HFFc6 (cell line): ENCODE measurements around the gene MRPL47. TPM values are rescaled to one million over a fixed set of nuclear protein-coding genes. Genes with fewer than 3 reads are reported as not detected.
A peak's percentile ranks its signal among the peaks of the same experiment; 100 is the strongest.

ENCODE experiments used
- DNase-seq: peaks from one replicate; pipeline ENCODE4 v3.0.0-alpha.2; 2018
- H3K27ac Mint-ChIP-seq: 2 replicates; pipeline ENCODE4 v1.8.0; 2020; ENCODE audit warnings: mild to moderate bottlenecking, mixed read lengths
- H3K27me3 Mint-ChIP-seq: 2 replicates; pipeline ENCODE4 v1.8.0; 2021; ENCODE audit warnings: mild to moderate bottlenecking, moderate library complexity, mixed read lengths; ENCODE audit not compliant: insufficient read depth
- H3K36me3 Mint-ChIP-seq: 2 replicates; pipeline ENCODE4 v1.8.0; 2021; ENCODE audit warnings: low read depth, mixed read lengths
- H3K4me1 Mint-ChIP-seq: 2 replicates; pipeline ENCODE4 v1.8.0; 2020; ENCODE audit warnings: low read depth, mixed read lengths
- H3K4me3 Mint-ChIP-seq: 2 replicates; pipeline ENCODE4 v1.8.0; 2020; ENCODE audit warnings: mild to moderate bottlenecking, moderate library complexity, mixed read lengths
- H3K9me3 Mint-ChIP-seq: 2 replicates; pipeline ENCODE4 v1.8.0; 2020; ENCODE audit warnings: mild to moderate bottlenecking, mixed read lengths
- CTCF ChIP-seq: fragments of 200-600 bp; sonication (generic); IDR thresholded peaks from 2 replicates; pipeline ENCODE4 v1.5.0; 2021; ENCODE audit warnings: antibody characterized with exemption, mild to moderate bottlenecking
- total RNA-seq, 6 experiments: library from RNA; stranded (reverse); fragmentation: NEBNext Ultra II Directional; extraction: Animal tissue kit (Norgen Biotek cat#: 25700); gene quantifications; 2 replicates in 1 of 6; 3 replicates in 5 of 6; pipeline ENCODE4 v1.2.3, GENCODE V29; 2021

Gene MRPL47
- total RNA-seq, 6 experiments from 2014 or later: 49.4 to 59.7 (median 56.0) TPM

GRCh38 chr3:179606534-179607085 is 2.2 kb upstream of the MRPL47 start:
- Mint-ChIP-seq H3K9me3 (no peaks in the 10 kb centered on the region), H3K4me1 (peaks cover 31% of the 10 kb centered on the region), H3K27ac (no peak overlapping the region), H3K36me3 (peaks cover 27% of the 10 kb centered on the region; the same call in 1 of the 2 replicates), H3K4me3 (peak overlapping the region; percentile 42; the same call in 1 of the 2 replicates), H3K27me3 (peaks cover 6% of the 10 kb centered on the region; the same call in 1 of the 2 replicates)
- no peak for DNase-seq
- TF ChIP-seq CTCF: no peak

GRCh38 chr3:179603831-179604230 is 607 bp downstream of the MRPL47 start:
- peak overlapping the region; percentile 98 for H3K27ac Mint-ChIP-seq
- peaks cover 31% of the 10 kb centered on the region for H3K36me3 Mint-ChIP-seq
- H3K4me1 Mint-ChIP-seq: peaks cover 52% of the 10 kb centered on the region
- H3K4me3 Mint-ChIP-seq: peak overlapping the region; percentile 98
- peaks cover 6% of the 10 kb centered on the region; the same call in 1 of the 2 replicates for H3K27me3 Mint-ChIP-seq
- no peak for DNase-seq
- TF ChIP-seq CTCF: no peak
- H3K9me3 Mint-ChIP-seq: no peaks in the 10 kb centered on the region

- Mint-ChIP-seq H3K27ac (peak overlapping the region; percentile 98), H3K36me3 (peaks cover 31% of the 10 kb centered on the region), H3K4me1 (peaks cover 52% of the 10 kb centered on the region), H3K4me3 (peak overlapping the region; percentile 98), H3K9me3 (no peaks in the 10 kb centered on the region), H3K27me3 (peaks cover 6% of the 10 kb centered on the region; the same call in 1 of the 2 replicates)
- no peak for TF ChIP-seq CTCF
- DNase-seq: no peak
These were observed 1.1 kb downstream of the MRPL47 start for GRCh38 chr3:179603321-179603720.

- TF ChIP-seq CTCF: no peak
- peak; percentile 56 for DNase-seq
- peaks cover 32% of the 10 kb centered on the region for H3K4me1 Mint-ChIP-seq
- peak overlapping the region; percentile 22 for H3K4me3 Mint-ChIP-seq
- peaks cover 24% of the 10 kb centered on the region for H3K36me3 Mint-ChIP-seq
- peak overlapping the region; percentile 12; the same call in 1 of the 2 replicates for H3K27ac Mint-ChIP-seq
- H3K9me3 Mint-ChIP-seq: no peaks in the 10 kb centered on the region
- H3K27me3 Mint-ChIP-seq: no peaks in the 10 kb centered on the region
These were observed 4.9 kb downstream of the MRPL47 start for GRCh38 chr3:179599531-179599930.

- Mint-ChIP-seq H3K36me3 (peaks cover 26% of the 10 kb centered on the region), H3K27me3 (no peaks in the 10 kb centered on the region), H3K27ac (peak overlapping the region; percentile 62), H3K4me3 (no peak overlapping the region), H3K9me3 (no peaks in the 10 kb centered on the region), H3K4me1 (peaks cover 14% of the 10 kb centered on the region)
- no peak for DNase-seq
- no peak for TF ChIP-seq CTCF
These were observed 13.1 kb downstream of the MRPL47 start for GRCh38 chr3:179591313-179591712.
